ENCODE data around the gene FRMD8. TPM values are rescaled to one million over a fixed set of nuclear protein-coding genes. Genes with fewer than 3 reads are reported as not detected.

FRMD8 gene
- polyA plus RNA-seq, 1 donor from 2014 or later: 22.2 TPM

GRCh38 chr11:65354265-65355012, 32.0 kb upstream of the FRMD8 start, which contains the start of gene TIGD3:
Gene TIGD3, plus strand, starts transcription at chr11:65354751. Its CDS starts 1,058 bp downstream, at chr11:65355809.
- Histone ChIP-seq H3K79me2 (replicated peaks; ENCODE audit: insufficient read depth, low read length) (peaks cover 34% of the 10 kb centered on the region), H4K20me1 (ENCODE audit: insufficient read depth) (no peaks in the 10 kb centered on the region), H3K9me3 (ENCODE audit: low read length) (no peaks in the 10 kb centered on the region), H3K27ac (ENCODE audit: low read length) (peak within 1 kb of the TSS; percentile 78), H3K27me3 (ENCODE audit: insufficient read depth, low read depth, low read length) (no peaks in the 10 kb centered on the region), H2AFZ (ENCODE audit: low read depth, low read length) (peak within 1 kb of the TSS; percentile 42), H3K9ac (ENCODE audit: low read length) (peak within 1 kb of the TSS; percentile 97), H3K36me3 (ENCODE audit: insufficient read depth, low read length) (peaks cover 6% of the 10 kb centered on the region), H3K4me2 (ENCODE audit: low read length) (peak within 1 kb of the TSS; percentile 77), H3F3A (ENCODE audit: insufficient read depth, low read length, poor library complexity, severe bottlenecking) (peaks cover 6% of the 10 kb centered on the region), H3K4me3 (ENCODE audit: low read length) (peak within 1 kb of the TSS; percentile 84), H3K9me2 (ENCODE audit: insufficient read depth, low read length) (no peaks in the 10 kb centered on the region)
- peak; percentile 47 for TF ChIP-seq TAF1 (IDR thresholded peaks at IDR 0.05; ENCODE audit: low read depth)
- TF ChIP-seq POLR2AphosphoS5 (IDR thresholded peaks at IDR 0.05): peak; percentile 95
- TF ChIP-seq MXI1 (conservative IDR thresholded peaks at IDR 0.05; ENCODE audit: poor library complexity, severe bottlenecking): peak; percentile 47
- peak; percentile 31 for TF ChIP-seq EP300 (conservative IDR thresholded peaks at IDR 0.05; ENCODE audit: poor library complexity, severe bottlenecking)
- TF ChIP-seq, protein P1, sequence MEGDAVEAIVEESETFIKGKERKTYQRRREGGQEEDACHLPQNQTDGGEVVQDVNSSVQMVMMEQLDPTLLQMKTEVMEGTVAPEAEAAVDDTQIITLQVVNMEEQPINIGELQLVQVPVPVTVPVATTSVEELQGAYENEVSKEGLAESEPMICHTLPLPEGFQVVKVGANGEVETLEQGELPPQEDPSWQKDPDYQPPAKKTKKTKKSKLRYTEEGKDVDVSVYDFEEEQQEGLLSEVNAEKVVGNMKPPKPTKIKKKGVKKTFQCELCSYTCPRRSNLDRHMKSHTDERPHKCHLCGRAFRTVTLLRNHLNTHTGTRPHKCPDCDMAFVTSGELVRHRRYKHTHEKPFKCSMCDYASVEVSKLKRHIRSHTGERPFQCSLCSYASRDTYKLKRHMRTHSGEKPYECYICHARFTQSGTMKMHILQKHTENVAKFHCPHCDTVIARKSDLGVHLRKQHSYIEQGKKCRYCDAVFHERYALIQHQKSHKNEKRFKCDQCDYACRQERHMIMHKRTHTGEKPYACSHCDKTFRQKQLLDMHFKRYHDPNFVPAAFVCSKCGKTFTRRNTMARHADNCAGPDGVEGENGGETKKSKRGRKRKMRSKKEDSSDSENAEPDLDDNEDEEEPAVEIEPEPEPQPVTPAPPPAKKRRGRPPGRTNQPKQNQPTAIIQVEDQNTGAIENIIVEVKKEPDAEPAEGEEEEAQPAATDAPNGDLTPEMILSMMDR (IDR thresholded peaks at IDR 0.05; ENCODE audit: poor library complexity, severe bottlenecking): peak; percentile 32
- TF ChIP-seq REST (IDR thresholded peaks at IDR 0.05; ENCODE audit: borderline replicate concordance): peak; percentile 67
- TF ChIP-seq RAD21 (conservative IDR thresholded peaks at IDR 0.05): peak; percentile 17
- TF ChIP-seq SMC3 (conservative IDR thresholded peaks at IDR 0.05; ENCODE audit: poor library complexity): no peak
- no peak for TF ChIP-seq EZH2 (IDR thresholded peaks at IDR 0.05; ENCODE audit: borderline replicate concordance, insufficient read depth, low read length, poor library complexity, severe bottlenecking)

GRCh38 chr11:65355013-65355775, 31.2 kb upstream of the FRMD8 start:
- Histone ChIP-seq H3K27ac (ENCODE audit: low read length) (peak overlapping the region; percentile 77), H3K4me3 (ENCODE audit: low read length) (peak overlapping the region; percentile 84), H4K20me1 (ENCODE audit: insufficient read depth) (no peaks in the 10 kb centered on the region), H3K4me2 (ENCODE audit: low read length) (peak overlapping the region; percentile 77), H3K36me3 (ENCODE audit: insufficient read depth, low read length) (peaks cover 6% of the 10 kb centered on the region), H2AFZ (ENCODE audit: low read depth, low read length) (peak overlapping the region; percentile 42), H3K9me2 (ENCODE audit: insufficient read depth, low read length) (no peaks in the 10 kb centered on the region), H3K27me3 (ENCODE audit: insufficient read depth, low read depth, low read length) (no peaks in the 10 kb centered on the region), H3K79me2 (replicated peaks; ENCODE audit: insufficient read depth, low read length) (peaks cover 34% of the 10 kb centered on the region), H3K9ac (ENCODE audit: low read length) (peak overlapping the region; percentile 97), H3K9me3 (ENCODE audit: low read length) (no peaks in the 10 kb centered on the region), H3F3A (ENCODE audit: insufficient read depth, low read length, poor library complexity, severe bottlenecking) (peaks cover 6% of the 10 kb centered on the region)
- TF ChIP-seq EZH2 (IDR thresholded peaks at IDR 0.05; ENCODE audit: borderline replicate concordance, insufficient read depth, low read length, poor library complexity, severe bottlenecking) (no peak), RAD21 (conservative IDR thresholded peaks at IDR 0.05) (no peak), REST (IDR thresholded peaks at IDR 0.05; ENCODE audit: borderline replicate concordance) (peak; percentile 12), EP300 (conservative IDR thresholded peaks at IDR 0.05; ENCODE audit: poor library complexity, severe bottlenecking) (no peak), SMC3 (conservative IDR thresholded peaks at IDR 0.05; ENCODE audit: poor library complexity) (no peak), POLR2AphosphoS5 (IDR thresholded peaks at IDR 0.05) (peak; percentile 83), MXI1 (conservative IDR thresholded peaks at IDR 0.05; ENCODE audit: poor library complexity, severe bottlenecking) (peak; percentile 19), TAF1 (IDR thresholded peaks at IDR 0.05; ENCODE audit: low read depth) (no peak)
- TF ChIP-seq, protein P1 (IDR thresholded peaks at IDR 0.05; ENCODE audit: poor library complexity, severe bottlenecking): no peak

Measured in neural cell (in vitro differentiated cells).